GM18909 (cell line): ENCODE measurements around the gene CAGE1.
"Not testable (repeated sequence)": the region's sequence is repeated elsewhere in the genome, so short reads cannot be mapped to it uniquely, and the experiment has no call there.

Source experiments
- ATAC-seq: cut with Tn5 transposase; IDR thresholded peaks from one replicate; pipeline ENCODE4 v1.9.1; 2021; ENCODE audit warnings: mild to moderate bottlenecking; ENCODE audit not compliant: unreplicated experiment, poor library complexity

Gene CAGE1

GRCh38 chr6:7341989-7342742 lies 47.4 kb downstream of the CAGE1 start:
- ATAC-seq = peak; percentile 63

- ATAC-seq = no peak
Observed at GRCh38 chr6:7341271-7341670, 48.3 kb downstream of the CAGE1 start.

DNA sequence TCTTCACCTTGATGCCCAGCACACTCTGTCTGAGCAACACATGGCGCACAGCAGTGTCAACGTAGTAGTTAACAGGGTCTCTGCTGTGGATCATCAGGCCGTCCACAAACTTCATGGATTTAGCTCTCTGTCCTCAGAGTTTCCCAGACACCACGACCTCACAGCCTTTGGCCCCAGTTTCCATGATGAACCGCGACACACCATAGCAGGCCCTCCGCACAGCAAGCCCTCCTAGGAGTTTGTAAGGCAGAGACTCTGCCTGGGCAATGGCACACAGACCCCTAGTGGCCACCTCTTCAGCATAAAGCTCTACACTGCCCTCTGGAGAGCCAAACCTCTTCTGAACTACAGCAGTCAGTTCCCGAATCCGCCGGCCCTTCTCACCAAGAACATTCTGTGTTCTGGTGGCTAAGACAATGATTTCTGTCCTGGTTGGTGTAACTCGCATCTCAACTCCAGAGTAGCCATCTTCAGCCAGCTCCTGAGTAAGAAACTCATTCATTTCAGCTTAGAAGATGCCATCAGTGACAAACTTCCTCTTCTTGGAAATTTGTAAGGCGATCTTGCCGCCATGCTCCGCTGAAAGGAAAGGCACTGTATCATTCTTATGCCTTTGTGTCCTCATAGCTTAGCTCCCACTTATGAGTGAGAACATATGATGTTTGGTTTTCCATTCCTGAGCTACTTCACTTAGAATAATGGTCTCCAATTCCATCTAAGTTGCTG lies 50.4 kb downstream of the CAGE1 start:
- not testable (repeated sequence) for ATAC-seq

- no peak for ATAC-seq
Observed at GRCh38 chr6:7338031-7338430, 51.5 kb downstream of the CAGE1 start.

GRCh38 chr6:7335519-7335918 lies 54.0 kb downstream of the CAGE1 start:
- ATAC-seq = no peak

DNA sequence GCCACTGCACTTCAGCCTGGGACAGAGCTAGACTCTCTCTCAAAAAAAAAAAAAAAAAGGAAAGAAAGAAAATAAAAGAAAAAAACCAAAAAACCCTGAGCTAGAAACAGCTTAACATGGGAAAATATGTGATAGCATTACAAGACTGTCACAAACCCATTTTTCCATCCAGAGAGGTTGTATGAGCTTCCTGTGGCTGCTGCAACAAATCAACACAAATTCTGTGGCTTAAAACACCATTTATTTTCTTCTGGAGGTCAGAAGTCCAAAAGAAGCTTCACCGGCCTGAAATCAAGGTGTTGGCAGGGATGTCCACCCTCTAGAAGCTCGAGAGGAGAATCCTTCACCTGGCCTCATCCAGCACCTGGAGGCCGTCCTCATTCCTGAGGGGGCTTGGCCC lies 54.9 kb downstream of the CAGE1 start:
- no peak for ATAC-seq

- no peak for ATAC-seq
Observed at GRCh38 chr6:7332090-7332745, 57.3 kb downstream of the CAGE1 start.

DNA sequence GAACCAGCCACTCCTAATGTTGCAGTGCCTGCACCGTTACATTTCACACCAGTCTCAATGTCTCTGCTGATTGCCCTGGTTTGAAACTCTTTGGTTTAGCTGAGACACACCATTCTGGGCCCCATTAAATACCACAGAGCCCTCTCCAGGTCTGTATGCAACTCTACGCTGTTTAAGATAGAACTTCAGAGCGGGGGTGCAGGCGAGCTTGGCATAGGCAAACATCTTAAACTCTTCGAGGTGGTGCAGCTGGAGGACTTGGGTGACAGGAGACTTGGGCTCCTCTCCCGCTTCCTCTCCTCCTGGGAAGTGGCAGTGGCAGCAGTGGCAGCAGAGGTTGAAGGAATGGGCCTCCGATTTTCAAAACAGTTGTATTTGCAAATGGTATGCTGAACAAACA lies 58.1 kb downstream of the CAGE1 start:
- ATAC-seq = no peak

DNA sequence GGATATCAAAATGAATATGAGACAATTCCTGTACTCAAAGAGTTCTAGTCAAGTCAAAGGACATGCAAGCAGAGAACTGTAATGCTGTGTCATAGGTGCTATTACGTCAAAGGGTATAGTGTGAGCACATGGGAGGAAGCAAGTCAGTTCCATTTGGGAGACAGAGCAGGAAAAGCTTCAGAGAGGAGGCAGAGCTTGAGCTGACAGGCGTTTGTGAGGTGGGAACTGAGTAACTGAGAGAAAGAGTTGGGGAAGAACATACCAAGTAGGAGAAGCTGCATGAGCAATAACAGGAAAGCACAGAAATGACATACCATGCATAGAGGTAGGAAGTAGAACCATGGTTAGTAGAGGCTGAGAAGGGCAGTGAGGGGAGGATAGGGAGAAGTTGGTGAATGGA lies 61.3 kb downstream of the CAGE1 start:
- ATAC-seq = no peak

GRCh38 chr6:7325750-7326149 lies 63.8 kb downstream of the CAGE1 start:
- ATAC-seq = no peak

- peak; percentile 78 for ATAC-seq
Observed at GRCh38 chr6:7324520-7324919, 65.0 kb downstream of the CAGE1 start.

GRCh38 chr6:7323074-7323473 lies 66.5 kb downstream of the CAGE1 start:
- ATAC-seq = no peak

DNA sequence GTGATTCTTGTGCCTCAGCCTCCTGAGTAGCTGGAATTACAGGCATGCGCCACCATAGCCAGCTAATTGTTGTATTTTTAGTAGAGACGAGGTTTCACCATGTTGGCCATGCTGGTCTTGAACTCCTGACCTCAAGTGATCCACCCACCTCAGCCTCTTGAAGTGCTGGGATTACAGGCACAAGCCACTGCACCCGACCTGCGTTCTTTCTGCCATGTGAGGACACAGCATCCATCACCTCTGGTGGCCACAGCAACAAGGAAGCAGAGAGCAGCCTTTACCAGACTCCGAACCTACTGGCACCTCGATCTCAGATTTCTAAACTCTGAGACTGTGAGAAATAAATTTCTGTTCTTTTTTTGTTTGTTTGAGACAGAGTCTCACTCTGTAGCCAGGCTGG lies 67.7 kb downstream of the CAGE1 start:
- not testable (repeated sequence) for ATAC-seq

- not testable (repeated sequence) for ATAC-seq
Observed at GRCh38 chr6:7319406-7319805, 70.1 kb downstream of the CAGE1 start.

- ATAC-seq = no peak
Observed at GRCh38 chr6:7317538-7317937, 72.0 kb downstream of the CAGE1 start.

DNA sequence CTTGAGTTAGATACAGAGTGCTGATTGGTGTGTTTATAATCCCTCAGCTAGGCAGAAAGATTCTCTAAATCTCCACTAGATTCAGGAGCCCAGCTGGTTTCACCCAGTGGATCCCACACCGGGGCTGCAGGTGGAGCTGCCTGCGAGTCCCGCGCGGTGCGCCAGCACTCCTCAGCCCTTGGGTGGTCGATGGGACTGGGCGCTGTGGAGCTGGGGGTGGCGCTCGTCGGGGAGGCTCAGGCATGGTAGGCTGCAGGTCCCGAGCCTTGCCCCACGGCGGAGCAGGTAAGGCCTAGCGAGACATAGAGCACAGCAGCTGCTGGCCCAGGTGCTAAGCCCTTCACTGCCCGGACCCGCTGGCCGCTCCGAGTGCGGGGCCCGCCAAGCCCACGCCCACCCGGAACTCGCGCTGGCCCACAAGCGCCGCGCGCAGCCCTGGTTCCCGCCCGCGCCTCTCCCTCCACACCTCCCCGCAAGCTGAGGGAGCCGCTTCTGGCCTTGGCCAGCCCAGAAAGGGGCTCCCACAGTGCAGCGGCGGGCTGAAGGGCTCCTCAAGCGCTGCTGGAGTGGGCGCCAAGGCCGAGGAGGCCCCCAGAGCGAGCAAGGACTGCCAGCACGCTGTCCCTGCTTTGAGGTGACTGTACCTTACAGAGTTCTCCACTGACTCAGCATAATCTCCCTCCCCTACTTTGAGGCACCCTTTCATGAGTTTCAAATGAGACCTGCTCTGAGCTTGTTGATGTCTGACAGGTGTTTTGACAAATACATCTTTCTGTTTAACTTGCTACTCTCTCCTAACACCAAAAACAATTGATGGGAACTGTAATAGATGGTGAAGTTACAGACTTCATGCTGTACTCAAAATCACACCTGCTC lies 72.6 kb downstream of the CAGE1 start:
- ATAC-seq = no peak

DNA sequence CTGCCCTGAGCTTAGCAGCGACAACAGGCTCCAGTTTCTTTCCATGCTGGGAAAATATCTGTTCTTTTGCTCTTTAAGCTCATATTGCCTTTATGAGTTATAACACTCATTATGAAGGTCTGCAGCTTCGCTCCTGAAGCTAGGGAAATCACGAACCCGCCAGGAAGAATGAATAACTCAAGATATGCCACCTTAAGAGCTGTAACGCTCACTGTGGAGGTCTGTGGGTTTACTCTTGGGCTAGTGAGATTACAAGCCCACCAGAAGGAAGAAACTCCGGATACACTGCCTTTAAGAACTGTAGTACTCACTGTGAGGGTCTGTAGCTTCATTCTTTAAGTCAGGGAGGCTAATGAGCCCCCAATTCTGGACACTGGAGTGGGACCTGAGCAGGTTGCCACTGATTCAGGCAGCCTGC lies 73.6 kb downstream of the CAGE1 start:
- no peak for ATAC-seq

DNA sequence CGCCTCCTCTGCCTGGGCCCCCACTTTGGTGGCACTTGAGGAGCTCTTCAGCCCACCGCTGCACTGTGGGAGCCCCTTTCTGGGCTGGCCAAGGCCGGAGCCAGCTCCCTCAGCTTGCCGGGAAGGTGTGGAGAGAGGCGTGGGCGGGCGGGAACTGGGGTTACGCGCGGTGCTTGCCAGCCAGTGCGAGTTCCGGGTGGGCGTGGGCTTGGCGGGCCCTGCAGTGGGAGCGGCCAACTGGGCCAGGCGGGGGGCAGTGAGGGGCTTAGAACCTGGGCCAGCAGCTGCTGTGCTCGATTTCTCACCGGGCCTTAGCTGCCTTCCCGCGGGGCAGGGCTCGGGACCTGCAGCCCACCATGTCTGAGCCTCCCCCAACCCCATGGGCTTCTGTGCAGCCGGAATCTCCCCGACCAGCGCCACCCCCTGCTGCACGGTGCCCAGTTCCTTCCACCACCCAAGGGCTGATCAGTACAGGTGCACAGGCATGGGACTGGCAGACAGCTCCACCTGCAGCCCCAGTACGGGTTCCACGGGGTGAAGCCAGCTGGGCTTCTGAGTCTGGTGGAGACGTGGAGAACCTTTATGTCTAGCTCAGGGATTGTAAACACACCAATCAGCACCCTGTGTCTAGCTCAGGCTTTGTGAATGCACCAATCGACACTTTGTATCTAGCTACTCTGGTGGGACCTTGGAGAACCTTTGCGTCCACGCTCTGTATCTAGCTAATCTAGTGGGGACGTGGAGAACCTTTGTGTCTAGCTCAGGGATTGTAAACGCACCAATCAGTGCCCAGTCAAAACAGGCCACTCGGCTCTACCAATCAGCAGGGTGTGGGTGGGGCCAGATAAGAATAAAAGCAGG lies 74.2 kb downstream of the CAGE1 start:
- not testable (repeated sequence) for ATAC-seq

DNA sequence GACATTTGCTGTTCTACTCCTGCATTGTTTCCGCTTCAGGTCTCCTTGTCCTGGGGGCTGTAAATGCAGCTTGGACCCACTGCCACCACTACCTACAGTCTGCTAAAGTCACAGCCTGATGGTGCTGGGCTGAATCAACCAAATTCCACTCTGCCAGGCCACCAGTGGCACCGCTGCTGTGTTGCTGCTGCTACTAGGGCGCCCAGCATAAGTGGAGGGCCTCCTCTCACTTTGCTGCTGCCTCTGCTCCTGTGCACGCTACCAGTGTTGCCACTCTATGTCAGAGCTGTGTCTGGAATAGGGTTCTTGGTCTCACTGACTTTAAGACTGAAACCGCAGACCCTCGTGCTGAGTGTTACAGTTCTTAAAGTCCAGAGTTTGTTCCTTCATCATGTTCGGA lies 75.1 kb downstream of the CAGE1 start:
- no peak for ATAC-seq
